Ureter (tissue), 1 donor: ENCODE measurements around the gene SIDT2. TPM values are rescaled to one million over a fixed set of nuclear protein-coding genes. Genes with fewer than 3 reads are reported as not detected.

Experiments
- total RNA-seq: library from RNA; stranded (reverse); gene quantifications from one replicate; pipeline ENCODE4 v1.2.4, GENCODE V29; 2023
- donor health status: DM: yes; HTN: yes; CAD: no.

SIDT2 gene
- total RNA-seq, 1 donor from 2014 or later = 36.5 TPM

Other genes starting within 250 kb of the SIDT2 start
- gene SIK3, start 80.3 kb upstream of the SIDT2 start, total RNA-seq = 56.5 TPM
- 77.2 TPM for gene PAFAH1B2, start 34.5 kb upstream of the SIDT2 start, total RNA-seq
- gene TAGLN, start 20.6 kb downstream of the SIDT2 start, total RNA-seq = 1,521 TPM
- gene PCSK7, start 53.3 kb downstream of the SIDT2 start, total RNA-seq = 99.6 TPM
- gene RNF214, start 53.9 kb downstream of the SIDT2 start, total RNA-seq = 32.1 TPM
- 9.8 TPM for gene BACE1-AS, start 112.6 kb downstream of the SIDT2 start, total RNA-seq
- 28.2 TPM for gene BACE1, start 137.5 kb downstream of the SIDT2 start, total RNA-seq
- 49.3 TPM for gene CEP164, start 149.1 kb downstream of the SIDT2 start, total RNA-seq